Tibial artery (tissue), 4 donors: ENCODE data around the gene MUC6.

Experiments
- DNase-seq, 2 donors: peaks; one replicate each; pipeline ENCODE4 v3.0.0-alpha.2; 2019
- H3K27ac ChIP-seq, 2 donors: fragments of 200-600 bp; sonication (generic) in 1 of 2; 1 replicate in 1 of 2; 2 replicates in 1 of 2; pipeline ENCODE4 v1.5.1; 2018 to 2019; ENCODE audit warnings: mild to moderate bottlenecking in 1 of 2
- H3K27me3 ChIP-seq, 2 donors: fragments of 200-600 bp; sonication (generic) in 1 of 2; one replicate each; pipeline versions ENCODE4 v1.5.1 to v1.6.0; 2016 to 2019
- H3K36me3 ChIP-seq, 3 donors: fragments of 200-600 bp; sonication (generic) in 2 of 3; one replicate each; pipeline ENCODE4 v1.5.1; 2016 to 2019; ENCODE audit warnings: mild to moderate bottlenecking in 2 of 3
- H3K4me1 ChIP-seq, 4 donors: fragments of 200-600 bp; sonication (generic) in 2 of 4; 1 replicate in 3 of 4; 2 replicates in 1 of 4; pipeline ENCODE4 v1.5.1; 2016 to 2019
- H3K4me3 ChIP-seq, 2 donors: fragments of 200-600 bp; sonication (generic) in 1 of 2; 1 replicate in 1 of 2; 2 replicates in 1 of 2; pipeline ENCODE4 v1.5.1; 2018 to 2019; ENCODE audit warnings: mild to moderate bottlenecking in 2 of 2
- H3K9me3 ChIP-seq, 3 donors: fragments of 200-600 bp; sonication (generic) in 1 of 3; one replicate each; pipeline ENCODE4 v1.5.1; 2016 to 2019
- CTCF ChIP-seq, 2 experiments: fragments of 200-600 bp in 1 of 2; fragments of 450-650 bp in 1 of 2; IDR thresholded peaks; one replicate each; pipeline ENCODE4 v1.5.1; 2017 to 2019; ENCODE audit warnings: antibody characterized with exemption in 2 of 2, mild to moderate bottlenecking in 1 of 2, moderate library complexity in 1 of 2
- intact Hi-C: fragments of 100-400 bp; cut with DNase I; formaldehyde crosslinking; loops from one replicate; pipeline ENCODE4 v1.15.0; 2023; ENCODE audit warnings: low total_unique reads

MUC6 gene

GRCh38 chr11:1014276-1014675 is 22.2 kb downstream of the MUC6 start:
- TF ChIP-seq CTCF (IDR thresholded peaks at IDR 0.05), result no peak
- H3K4me1 ChIP-seq, result no peaks in the 10 kb centered on the region
- H3K27ac ChIP-seq, result no peak overlapping the region
- intact Hi-C loops, result no loop called here
- H3K36me3 ChIP-seq, result peaks cover 28 to 50% (median 44%) of the 10 kb centered on the region in 3 donors
- no peak overlapping the region for H3K4me3 ChIP-seq
- DNase-seq, result no peak
- no peaks in the 10 kb centered on the region for H3K27me3 ChIP-seq
- no peaks in the 10 kb centered on the region for H3K9me3 ChIP-seq

- Histone ChIP-seq H3K4me1 (no peaks in the 10 kb centered on the region), H3K4me3 (no peak overlapping the region), H3K9me3 (no peaks in the 10 kb centered on the region), H3K27me3 (no peaks in the 10 kb centered on the region), H3K27ac (no peak overlapping the region), H3K36me3 (peaks cover 33 to 57% (median 49%) of the 10 kb centered on the region in 3 donors)
- TF ChIP-seq CTCF (IDR thresholded peaks at IDR 0.05), result no peak
- intact Hi-C loops, result no loop called here
- DNase-seq, result no peak
Observed at GRCh38 chr11:1013631-1013935, 22.9 kb downstream of the MUC6 start.

GRCh38 chr11:1012740-1013630 is 23.5 kb downstream of the MUC6 start:
- TF ChIP-seq CTCF (IDR thresholded peaks at IDR 0.05), result no peak
- DNase-seq, result no peak
- H3K36me3 ChIP-seq, result peaks cover 33 to 63% (median 54%) of the 10 kb centered on the region in 3 donors

GRCh38 chr11:1012291-1012690 is 24.2 kb downstream of the MUC6 start:
- no peak for TF ChIP-seq CTCF (IDR thresholded peaks at IDR 0.05)
- intact Hi-C loops, result no loop called here
- Histone ChIP-seq H3K9me3 (no peaks in the 10 kb centered on the region), H3K27me3 (no peaks in the 10 kb centered on the region), H3K4me3 (no peak overlapping the region), H3K27ac (no peak overlapping the region), H3K4me1 (no peaks in the 10 kb centered on the region), H3K36me3 (peaks cover 33 to 70% (median 61%) of the 10 kb centered on the region in 3 donors)
- DNase-seq, result no peak

More at GRCh38 chr11:1012740-1013630, 23.5 kb downstream of the MUC6 start:
- Histone ChIP-seq H3K4me1 (no peaks in the 10 kb centered on the region), H3K9me3 (no peaks in the 10 kb centered on the region), H3K27ac (no peak overlapping the region), H3K4me3 (no peak overlapping the region), H3K27me3 (no peaks in the 10 kb centered on the region)
- intact Hi-C loops, result no loop called here

- no peak for TF ChIP-seq CTCF (IDR thresholded peaks at IDR 0.05)
- Histone ChIP-seq H3K36me3 (peaks cover 33 to 80% (median 65%) of the 10 kb centered on the region in 3 donors), H3K9me3 (no peaks in the 10 kb centered on the region), H3K27me3 (no peaks in the 10 kb centered on the region), H3K27ac (no peak overlapping the region), H3K4me1 (no peaks in the 10 kb centered on the region), H3K4me3 (no peak overlapping the region)
- intact Hi-C loops, result no loop called here
- DNase-seq, result no peak
Observed at GRCh38 chr11:1011320-1011698, 25.2 kb downstream of the MUC6 start.
